ENCODE measurements around the gene BTBD8.
A peak's percentile ranks its signal among the peaks of the same experiment; 100 is the strongest.
"Not testable (repeated sequence)": the region's sequence is repeated elsewhere in the genome, so short reads cannot be mapped to it uniquely, and the experiment has no call there.

Gene BTBD8

GRCh38 chr1:92080128-92080985 lies at the start of gene BTBD8:
Gene BTBD8 (plus strand): TSS chr1:92080345. CDS start chr1:92080572, 227 bp downstream.
- DNase-seq = peak; percentile 10

GRCh38 chr1:92030656-92031107 lies 49.5 kb upstream of the BTBD8 start:
- DNase-seq = no peak

GRCh38 chr1:92031281-92032110 lies 48.6 kb upstream of the BTBD8 start:
- no peak for DNase-seq

GRCh38 chr1:92037400-92037799 lies 42.7 kb upstream of the BTBD8 start:
- no peak for DNase-seq

DNA sequence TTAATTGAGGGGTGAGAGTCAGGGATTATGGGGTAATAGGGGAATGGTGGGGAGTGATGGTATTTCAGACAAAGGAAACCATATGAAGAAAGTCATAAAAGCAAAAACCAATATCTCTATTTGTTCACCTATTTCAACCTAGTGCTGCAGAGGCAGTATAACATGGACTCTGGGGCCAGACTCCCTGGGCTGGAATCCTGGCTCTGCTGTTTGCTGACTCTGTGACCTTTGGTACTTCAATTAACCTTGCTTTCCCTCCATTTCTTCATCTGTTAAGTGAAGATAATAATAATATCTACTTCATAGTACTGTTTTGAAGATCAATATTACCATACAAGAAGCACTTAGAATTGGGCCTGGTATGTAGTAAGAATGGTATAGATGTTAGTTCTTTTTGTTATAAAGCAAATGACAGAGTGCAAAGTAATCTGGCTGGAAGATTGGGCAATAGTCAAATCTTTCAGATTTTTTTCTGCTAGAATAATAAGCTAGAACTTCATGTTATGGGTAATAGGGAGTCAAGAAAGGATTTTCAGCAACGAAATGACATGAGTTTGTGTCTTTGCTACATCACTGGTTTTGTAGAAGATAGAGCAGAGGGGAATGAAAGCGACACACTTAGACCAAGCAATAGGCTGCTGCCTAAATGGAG lies 41.3 kb upstream of the BTBD8 start:
- DNase-seq = no peak

DNA sequence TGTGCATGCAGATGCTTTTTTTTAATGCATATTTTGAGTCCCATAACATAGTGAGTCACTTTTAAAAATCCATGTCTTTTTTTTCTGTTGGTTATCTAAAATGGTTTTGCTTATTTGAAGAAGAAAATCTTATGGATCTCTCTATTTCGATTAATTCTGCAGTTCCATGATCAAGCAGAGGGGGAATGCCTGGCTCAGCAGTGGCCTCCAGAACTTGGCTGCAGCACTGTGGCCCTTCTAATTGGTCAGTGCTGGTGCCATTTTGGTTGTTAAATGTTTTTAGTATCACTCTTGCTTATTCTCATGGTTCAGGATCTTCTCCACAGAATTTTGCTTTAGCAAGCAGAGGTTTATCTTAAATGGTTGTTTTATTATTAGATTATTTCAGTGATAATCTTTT lies 39.2 kb upstream of the BTBD8 start:
- no peak for DNase-seq

DNA sequence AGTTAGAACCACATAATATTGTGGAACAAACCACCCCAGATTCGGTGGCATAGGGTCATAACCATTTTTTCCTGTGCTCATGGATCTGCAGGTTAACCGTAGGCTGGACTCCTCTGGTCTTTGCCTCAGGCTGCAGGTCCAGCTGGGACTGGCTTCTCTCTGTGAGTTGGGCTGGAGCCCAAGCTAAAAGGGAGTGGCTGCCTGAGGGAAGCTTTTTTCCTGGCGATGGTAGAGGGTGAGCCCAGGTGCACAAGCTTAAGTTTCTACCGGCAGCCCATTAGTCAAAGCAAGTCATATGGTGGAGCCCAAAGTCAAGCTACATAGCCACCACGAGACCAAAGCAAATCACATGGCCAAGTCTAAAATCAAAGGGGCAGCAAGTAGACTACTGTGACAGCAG lies 36.5 kb upstream of the BTBD8 start:
- DNase-seq = no peak

DNA sequence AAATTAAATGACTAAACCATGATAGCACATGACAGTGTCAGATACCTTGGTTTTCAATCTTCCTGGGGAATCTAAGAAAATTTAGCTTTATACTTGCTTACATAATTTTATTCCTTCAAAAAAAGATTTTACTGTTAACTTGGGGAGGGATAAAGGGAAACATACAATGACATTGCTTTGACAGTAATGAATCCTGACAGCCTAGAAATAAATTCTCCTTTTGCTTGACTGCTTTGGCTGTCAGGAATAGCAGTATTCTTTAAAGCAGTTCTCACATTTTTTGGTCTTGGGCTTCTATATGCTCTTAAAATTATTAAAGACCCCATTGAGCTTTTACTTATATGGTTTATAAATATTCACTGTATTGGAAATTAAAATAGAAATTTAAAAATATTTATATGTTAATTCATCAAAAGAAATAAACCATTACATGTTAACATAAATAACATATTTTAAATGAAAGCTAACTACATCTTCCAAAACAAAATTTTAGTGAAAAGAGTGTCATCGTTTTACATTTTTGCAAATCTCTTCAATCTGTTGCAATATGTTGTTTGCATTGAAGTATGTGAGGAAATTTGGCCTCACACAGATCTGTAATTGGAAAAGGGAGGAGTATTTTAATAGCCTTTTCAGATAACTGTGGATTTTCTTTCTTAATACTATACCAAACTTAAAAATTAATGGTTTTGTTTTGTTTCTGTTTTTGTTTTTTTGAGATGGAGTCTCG lies 34.2 kb upstream of the BTBD8 start:
- DNase-seq = no peak

- no peak for DNase-seq
Observed at GRCh38 chr1:92051948-92052347, 28.2 kb upstream of the BTBD8 start.

DNA sequence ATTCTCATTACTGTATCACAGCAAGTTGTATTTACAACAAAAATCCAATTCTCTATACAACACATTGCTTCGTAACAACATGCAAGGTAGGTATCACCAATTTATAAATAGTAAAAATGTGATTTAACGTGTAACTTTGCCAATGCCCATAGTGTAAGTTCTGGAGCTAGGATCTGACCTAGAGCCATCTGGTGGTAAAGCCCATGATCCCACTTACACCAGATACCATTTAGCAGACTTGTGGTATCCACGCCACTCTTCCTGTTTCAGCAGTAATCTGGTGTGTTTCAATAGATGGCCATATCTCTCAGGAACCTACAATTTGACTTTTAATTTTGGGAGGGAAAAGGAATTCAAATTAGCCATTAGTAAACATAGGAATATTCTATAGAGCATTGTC lies 15.1 kb upstream of the BTBD8 start:
- DNase-seq = no peak

- no peak for DNase-seq
Observed at GRCh38 chr1:92066321-92066720, 13.8 kb upstream of the BTBD8 start.

DNA sequence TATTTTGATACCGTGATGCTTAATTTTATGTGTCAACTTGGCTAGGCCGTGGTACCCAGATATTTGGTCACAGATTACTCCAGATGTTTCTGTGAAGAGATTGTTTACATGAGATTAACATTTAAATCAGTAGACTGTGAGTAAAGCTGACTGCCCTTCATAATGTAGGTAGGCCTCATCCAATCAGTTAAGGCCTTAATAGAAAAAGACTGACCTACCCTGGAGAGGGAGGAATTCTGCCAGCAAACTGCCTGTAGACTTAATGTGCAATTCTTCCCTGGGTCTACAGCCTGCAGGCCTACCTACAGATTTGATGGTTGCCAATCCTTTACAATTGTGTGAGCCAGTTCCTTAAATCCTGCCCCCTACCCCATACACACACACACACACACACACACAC lies 9.3 kb upstream of the BTBD8 start:
- DNase-seq = no peak

GRCh38 chr1:92074446-92074845 lies 5.7 kb upstream of the BTBD8 start:
- not testable (repeated sequence) for DNase-seq

- no peak for DNase-seq
Observed at GRCh38 chr1:92075311-92075710, 4.8 kb upstream of the BTBD8 start, which contains the start of gene SETSIP. Gene SETSIP (minus strand): TSS chr1:92075411. CDS start chr1:92075411, 0 bp downstream.

DNA sequence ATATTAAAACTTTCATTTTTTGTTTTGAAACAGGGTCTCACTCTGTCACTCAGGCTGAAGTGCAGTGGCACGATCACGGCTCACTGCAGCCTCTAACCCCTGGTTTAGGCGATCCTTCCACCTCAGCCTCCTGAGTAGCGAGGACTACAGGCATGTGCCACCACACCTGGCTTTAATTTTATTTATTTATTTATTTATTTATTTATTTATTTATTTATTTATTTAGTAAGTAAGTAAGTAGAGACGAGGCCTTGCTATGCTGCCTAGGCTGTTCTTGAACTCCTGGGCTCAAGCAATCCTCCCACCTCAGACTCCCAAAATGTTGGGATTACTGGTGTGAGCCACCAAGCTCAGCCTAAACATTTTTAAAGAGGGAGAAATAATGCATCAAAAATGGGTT lies 3.8 kb upstream of the BTBD8 start:
- no peak for DNase-seq

DNA sequence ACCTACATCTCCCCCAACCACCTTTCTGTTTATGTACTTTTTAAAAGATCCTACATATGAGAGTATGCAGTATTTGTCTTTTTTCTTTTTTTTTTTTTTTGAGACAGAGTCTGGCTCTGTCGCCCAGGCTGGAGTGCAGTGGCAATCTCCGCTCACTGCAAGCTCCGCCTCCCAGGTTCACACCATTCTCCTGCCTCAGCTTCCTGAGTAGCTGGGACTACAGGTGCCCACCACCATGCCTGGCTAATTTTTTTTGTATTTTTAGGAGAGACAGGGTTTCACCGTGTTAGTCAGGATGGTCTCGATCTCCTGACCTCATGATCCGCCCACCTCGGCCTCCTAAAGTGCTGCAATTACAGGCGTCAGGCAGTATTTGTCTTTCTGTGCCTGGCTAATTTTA lies 2.1 kb upstream of the BTBD8 start:
- not testable (repeated sequence) for DNase-seq

GRCh38 chr1:92079441-92079840 lies 704 bp upstream of the BTBD8 start:
- no peak for DNase-seq

- no peak for DNase-seq
Observed at GRCh38 chr1:92081031-92081430, 886 bp downstream of the BTBD8 start.

- DNase-seq = no peak
Observed at GRCh38 chr1:92084651-92085050, 4.5 kb downstream of the BTBD8 start.

DNA sequence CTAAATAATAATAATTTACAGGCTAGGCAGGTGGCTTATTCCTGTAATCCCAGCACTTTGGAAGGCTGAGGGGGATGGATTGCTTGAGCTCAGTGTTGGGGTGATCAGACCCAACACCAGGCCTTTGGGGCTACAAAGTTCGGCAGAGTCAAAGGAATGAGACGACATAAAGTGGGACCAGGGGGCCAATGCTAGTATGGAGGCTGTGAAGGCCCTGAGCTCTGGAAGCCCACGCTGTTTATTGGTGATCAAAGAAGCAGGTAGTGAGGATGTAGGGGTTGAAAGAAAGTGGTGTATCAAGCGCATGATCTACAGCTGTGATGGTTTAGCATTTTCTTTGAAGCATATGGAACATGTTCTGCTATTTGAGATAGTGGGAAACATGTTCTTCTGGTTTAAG lies 5.6 kb downstream of the BTBD8 start:
- no peak for DNase-seq

DNA sequence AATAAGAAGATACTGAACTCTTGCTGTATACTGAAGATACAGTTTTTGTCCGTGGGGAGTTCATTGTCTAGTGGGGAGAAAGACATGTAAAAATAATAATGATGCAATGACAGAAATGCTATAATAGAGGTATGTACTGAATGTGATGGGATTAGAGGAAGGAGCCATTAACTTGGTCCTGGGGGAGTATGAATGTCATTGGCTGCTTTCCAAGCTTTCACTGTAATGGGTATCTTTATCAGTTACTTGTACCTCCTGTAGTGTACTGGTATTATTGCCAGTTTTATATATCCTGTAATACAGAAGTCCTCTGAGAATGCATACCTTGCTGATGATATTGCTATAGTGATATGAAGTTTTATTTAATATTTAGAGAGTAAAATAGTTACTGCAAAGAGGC lies 7.4 kb downstream of the BTBD8 start:
- DNase-seq = no peak

DNA sequence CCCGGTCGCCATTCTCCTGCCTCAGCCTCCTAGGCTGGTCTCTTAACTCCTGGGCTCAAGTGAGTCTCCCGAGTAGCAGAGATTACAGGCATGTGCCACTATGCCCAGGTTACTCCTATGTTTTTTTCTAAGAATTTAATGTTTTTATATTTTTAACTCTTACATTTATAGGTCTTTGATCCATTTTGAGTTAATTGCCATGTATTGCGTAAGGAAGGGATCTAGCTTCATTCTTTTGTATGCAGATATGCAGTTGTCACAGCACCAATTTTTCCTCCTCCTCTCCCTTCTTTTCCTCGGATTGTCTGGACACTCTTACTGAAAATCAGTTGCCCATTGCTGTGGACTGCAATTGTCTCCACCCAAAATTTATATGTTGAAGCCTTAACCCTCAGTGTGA lies 11.5 kb downstream of the BTBD8 start:
- DNase-seq = no peak

- no peak for DNase-seq
Observed at GRCh38 chr1:92094090-92094489, 13.9 kb downstream of the BTBD8 start.

All from NCI-H1694 treated with DMSO at 0.1 percent for 48 hours (cell line).